ENCODE data around the gene PHIP.
"Not testable (repeated sequence)": the region's sequence is repeated elsewhere in the genome, so short reads cannot be mapped to it uniquely, and the experiment has no call there.

PHIP gene

GRCh38 chr6:79078075-79078969 lies at the start of gene PHIP:
Gene PHIP, minus strand, starts transcription at chr6:79078254. Its CDS starts 186 bp downstream, at chr6:79078068.
- DNase-seq, result peak; percentile 91

GRCh38 chr6:79127660-79128059 lies 49.6 kb upstream of the PHIP start:
- DNase-seq, result no peak

- no peak for DNase-seq
These were observed 41.2 kb upstream of the PHIP start for GRCh38 chr6:79119217-79119616.

- no peak for DNase-seq
These were observed 39.7 kb upstream of the PHIP start for GRCh38 chr6:79117752-79118151.

- no peak for DNase-seq
These were observed 37.6 kb upstream of the PHIP start for GRCh38 chr6:79115553-79116182.

GRCh38 chr6:79111549-79111948 lies 33.5 kb upstream of the PHIP start:
- no peak for DNase-seq

GRCh38 chr6:79101164-79101563 lies 23.1 kb upstream of the PHIP start:
- DNase-seq, result no peak

GRCh38 chr6:79100304-79100703 lies 22.2 kb upstream of the PHIP start:
- DNase-seq, result no peak

- no peak for DNase-seq
These were observed 16.9 kb upstream of the PHIP start for GRCh38 chr6:79094938-79095337.

- not testable (repeated sequence) for DNase-seq
These were observed 13.7 kb upstream of the PHIP start for GRCh38 chr6:79091801-79092200.

GRCh38 chr6:79089552-79090404 lies 11.7 kb upstream of the PHIP start:
- DNase-seq, result no peak

GRCh38 chr6:79084693-79085092 lies 6.6 kb upstream of the PHIP start:
- DNase-seq, result no peak

GRCh38 chr6:79082304-79082703 lies 4.2 kb upstream of the PHIP start:
- DNase-seq, result no peak

- DNase-seq, result no peak
These were observed 3.6 kb upstream of the PHIP start for GRCh38 chr6:79081663-79082062.

GRCh38 chr6:79079561-79080041 lies 1.5 kb upstream of the PHIP start:
- no peak for DNase-seq

- no peak for DNase-seq
These were observed 359 bp downstream of the PHIP start for GRCh38 chr6:79077715-79078074.

- DNase-seq, result peak; percentile 88
These were observed 1.0 kb downstream of the PHIP start for GRCh38 chr6:79076782-79077641.

GRCh38 chr6:79076160-79076559 lies 1.9 kb downstream of the PHIP start:
- no peak for DNase-seq

- no peak for DNase-seq
These were observed 4.2 kb downstream of the PHIP start for GRCh38 chr6:79073888-79074287.

GRCh38 chr6:79072640-79073181 lies 5.3 kb downstream of the PHIP start:
- DNase-seq, result no peak

- DNase-seq, result no peak
These were observed 6.5 kb downstream of the PHIP start for GRCh38 chr6:79071547-79071946.
